Activated T-helper 9 cell treated with anti-CD3 and anti-CD28 coated beads, Interleukin-2, amount 50 U/mL, for 16 hours (primary cell): ENCODE measurements around the gene FANCM.
"Not testable (repeated sequence)": the region's sequence is repeated elsewhere in the genome, so short reads cannot be mapped to it uniquely, and the experiment has no call there.

Source experiments
- DNase-seq: peaks from one replicate; pipeline ENCODE4 v3.0.0-alpha.2; 2020; ENCODE audit warnings: low read depth

FANCM gene

GRCh38 chr14:45144658-45145057 lies 8.9 kb downstream of the FANCM start:
- DNase-seq, result no peak

- DNase-seq, result no peak
These were observed 9.5 kb downstream of the FANCM start for GRCh38 chr14:45145214-45145613.

- no peak for DNase-seq
These were observed 13.9 kb downstream of the FANCM start for GRCh38 chr14:45149602-45150001.

- no peak for DNase-seq
These were observed 14.7 kb downstream of the FANCM start for GRCh38 chr14:45150386-45150890.

- no peak for DNase-seq
These were observed 20.3 kb downstream of the FANCM start for GRCh38 chr14:45156067-45156466.

- no peak for DNase-seq
These were observed 34.2 kb downstream of the FANCM start for GRCh38 chr14:45169906-45170305.

GRCh38 chr14:45177076-45177475 lies 41.3 kb downstream of the FANCM start:
- DNase-seq, result no peak

- DNase-seq, result no peak
These were observed 45.6 kb downstream of the FANCM start for GRCh38 chr14:45181329-45181728.

- DNase-seq, result no peak
These were observed 46.1 kb downstream of the FANCM start for GRCh38 chr14:45181806-45182205.

- DNase-seq, result no peak
These were observed 49.5 kb downstream of the FANCM start for GRCh38 chr14:45185100-45185814.

- DNase-seq, result no peak
These were observed 59.2 kb downstream of the FANCM start for GRCh38 chr14:45194964-45195363.

GRCh38 chr14:45198551-45198950 lies 62.8 kb downstream of the FANCM start:
- DNase-seq, result no peak

- no peak for DNase-seq
These were observed 63.5 kb downstream of the FANCM start for GRCh38 chr14:45199230-45199629.

- no peak for DNase-seq
These were observed 66.2 kb downstream of the FANCM start for GRCh38 chr14:45201905-45202304.

GRCh38 chr14:45204241-45204640 lies 68.5 kb downstream of the FANCM start:
- DNase-seq, result no peak

GRCh38 chr14:45210159-45210558 lies 74.4 kb downstream of the FANCM start:
- DNase-seq, result no peak

- DNase-seq, result no peak
These were observed 75.6 kb downstream of the FANCM start for GRCh38 chr14:45211295-45211694.

GRCh38 chr14:45212231-45212630 lies 76.5 kb downstream of the FANCM start:
- no peak for DNase-seq

- DNase-seq, result not testable (repeated sequence)
These were observed 78.0 kb downstream of the FANCM start for GRCh38 chr14:45213716-45214115.

- DNase-seq, result not testable (repeated sequence)
These were observed 78.6 kb downstream of the FANCM start for GRCh38 chr14:45214341-45214740.

- no peak for DNase-seq
These were observed 86.9 kb downstream of the FANCM start for GRCh38 chr14:45222485-45223262.

GRCh38 chr14:45227566-45227965 lies 91.8 kb downstream of the FANCM start:
- DNase-seq, result no peak

GRCh38 chr14:45238988-45239387 lies 103.3 kb downstream of the FANCM start:
- DNase-seq, result no peak
